Measurements from ENCODE around the gene BPIFB1.
A peak's percentile ranks its signal among the peaks of the same experiment; 100 is the strongest.

The BPIFB1 gene

DNA sequence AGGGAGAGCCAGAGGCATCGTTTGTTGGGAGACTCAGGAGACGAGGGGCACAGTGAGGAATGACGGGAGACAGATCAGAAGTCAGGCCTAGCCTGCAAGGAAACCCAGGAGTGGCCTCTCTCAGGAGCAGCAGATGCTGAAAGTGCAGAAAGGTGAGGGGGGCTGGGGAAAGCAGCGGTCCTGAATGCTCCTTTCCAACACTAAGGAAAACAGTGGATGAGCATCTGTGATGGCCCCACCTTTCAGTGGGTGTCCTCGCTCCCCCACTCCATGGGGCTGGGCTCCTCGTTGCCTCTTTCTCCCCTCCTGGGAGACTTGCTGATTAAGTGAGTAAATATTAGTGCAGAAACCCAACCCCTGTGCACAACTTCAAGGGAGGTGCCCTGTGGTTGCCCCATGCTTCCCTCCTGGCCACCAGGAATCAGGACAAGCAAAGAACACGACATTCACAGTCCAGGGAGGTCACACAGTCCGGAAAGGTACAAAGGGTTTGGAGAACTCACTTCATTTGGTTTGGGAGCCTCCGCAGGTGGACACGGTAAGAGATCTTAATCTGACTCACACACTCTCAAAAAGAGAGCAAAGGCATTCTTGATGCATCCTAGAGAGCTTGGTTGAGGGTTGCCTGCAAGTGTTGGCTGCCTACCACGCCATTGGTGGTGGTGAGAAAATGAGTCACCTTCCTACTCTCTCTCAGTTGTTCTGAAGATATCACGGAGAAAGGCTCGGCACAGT lies 9.7 kb upstream of the BPIFB1 start:
- peak; percentile 52 for DNase-seq

DNA sequence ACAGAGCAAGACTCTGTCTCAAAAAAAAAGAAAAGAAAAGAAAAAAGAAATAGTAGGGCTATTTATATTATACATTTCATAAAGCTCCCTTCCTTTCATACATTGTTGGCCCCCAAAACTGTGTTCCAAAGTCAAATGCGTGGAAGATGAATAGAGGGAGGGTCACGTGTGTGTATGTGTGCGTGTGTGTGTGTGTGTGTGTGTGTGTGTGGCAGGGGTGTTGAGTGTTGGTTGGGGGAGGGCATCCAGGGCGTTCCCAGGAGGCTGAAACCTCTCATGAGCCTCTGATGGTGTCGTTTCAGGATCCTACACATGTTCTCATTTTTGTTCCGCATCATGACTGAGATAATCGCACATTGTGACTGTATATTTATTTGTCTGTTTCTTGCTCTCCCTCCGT lies 7.8 kb upstream of the BPIFB1 start:
- no peak for DNase-seq

DNA sequence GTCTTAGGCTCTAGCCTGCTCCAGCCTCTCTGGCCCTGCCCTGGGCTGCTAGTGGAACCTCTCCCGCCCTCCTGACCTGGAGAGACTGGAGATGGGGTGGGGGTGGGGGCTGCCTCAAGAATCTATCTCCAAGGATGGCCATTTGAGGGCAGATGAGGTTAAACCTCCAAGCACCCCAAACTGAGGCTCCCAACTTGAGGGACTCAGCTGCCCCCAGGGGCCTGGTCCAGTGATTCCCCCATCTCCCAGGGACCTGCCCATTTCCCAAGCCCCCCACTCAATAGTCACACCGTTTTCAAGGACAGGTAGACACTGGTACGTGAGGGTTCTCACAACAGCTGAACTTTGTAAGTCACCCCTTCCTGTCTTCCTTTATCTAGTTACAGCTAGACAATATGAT lies 7.1 kb upstream of the BPIFB1 start:
- no peak for DNase-seq

DNA sequence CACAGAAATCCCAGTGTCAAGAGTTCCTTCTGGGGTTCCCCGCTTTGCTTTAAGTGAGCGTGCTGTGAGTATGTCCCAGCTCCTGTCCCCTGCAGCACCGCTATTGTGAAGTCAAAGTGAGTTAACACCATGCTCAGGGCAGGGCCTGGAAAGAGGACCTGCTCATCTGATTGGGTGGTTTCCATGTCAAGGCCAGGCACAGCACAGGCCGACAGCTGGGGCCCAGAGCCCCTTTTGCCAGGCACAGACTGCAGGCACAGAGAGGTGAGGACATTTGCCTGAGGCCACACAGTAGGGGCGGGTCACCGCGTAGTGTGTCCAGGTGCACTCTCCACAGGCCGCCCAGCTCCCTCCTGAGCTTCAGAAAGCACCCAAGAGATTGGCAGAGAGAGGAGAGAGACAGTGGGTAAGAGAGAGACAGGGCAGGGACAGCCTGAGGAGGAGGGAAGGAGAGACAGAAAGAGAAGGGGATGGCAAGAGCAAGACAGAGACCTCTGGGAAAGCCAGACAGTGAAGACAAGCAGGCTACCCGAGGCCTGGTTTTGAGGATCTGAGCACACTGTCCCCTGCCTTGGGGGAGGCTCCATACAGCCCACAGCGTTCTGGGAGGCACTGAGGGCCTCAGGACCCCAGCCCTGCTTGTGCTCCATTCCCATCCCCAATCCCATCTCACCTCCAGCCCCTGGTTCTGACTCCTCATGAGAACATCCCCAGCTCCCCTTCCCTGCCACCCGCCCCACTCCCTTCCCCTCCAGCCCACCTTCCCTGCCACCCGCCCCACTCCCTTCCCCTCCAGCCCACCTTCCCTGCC lies 6.5 kb upstream of the BPIFB1 start:
- peak; percentile 47 for DNase-seq

DNA sequence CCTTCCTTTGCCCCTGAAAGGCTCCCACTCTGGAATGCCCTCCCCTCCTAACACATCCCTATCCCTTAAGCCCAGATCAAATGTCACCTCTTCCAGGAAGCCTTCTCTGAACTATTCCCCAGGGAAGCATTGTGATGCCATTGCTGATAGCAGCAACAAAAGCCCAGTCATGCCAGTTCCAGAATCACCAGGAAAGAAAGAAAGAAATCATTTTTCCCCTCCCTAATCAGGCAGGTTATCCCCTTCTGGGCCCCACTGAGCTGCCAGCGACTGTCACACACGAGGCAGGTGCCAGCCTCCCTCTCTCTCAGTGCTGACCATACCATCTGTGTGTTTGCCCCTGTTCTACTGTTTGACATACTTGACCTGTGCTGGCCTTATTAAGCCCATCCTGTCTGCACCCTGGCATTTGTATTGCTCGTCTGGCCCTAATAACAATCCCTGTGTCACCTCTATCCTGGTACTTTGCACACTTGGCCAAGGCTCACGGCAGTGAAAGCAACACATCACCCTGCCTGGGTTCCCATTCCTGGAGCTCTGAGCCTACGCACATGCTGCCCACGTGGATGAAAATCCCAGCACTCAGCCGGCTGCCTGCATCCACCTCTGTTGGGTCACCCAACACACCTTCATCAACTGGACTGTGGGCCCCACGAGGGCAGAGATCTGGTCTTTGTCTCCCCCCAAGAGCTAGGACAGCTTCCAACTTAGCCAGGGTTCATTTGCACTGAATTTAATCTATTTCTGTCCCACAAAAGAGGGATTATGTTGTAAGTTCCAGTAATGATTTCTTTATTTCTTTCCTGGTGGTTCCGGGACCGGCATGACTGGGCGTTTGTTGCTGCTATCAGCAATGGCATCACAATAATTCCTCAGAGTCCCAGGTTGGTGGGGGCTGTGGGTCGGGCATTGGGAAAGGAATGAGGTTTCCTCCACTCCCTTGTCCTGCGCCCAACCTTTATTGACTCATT lies 5.3 kb upstream of the BPIFB1 start:
- DNase-seq: peak; percentile 11

DNA sequence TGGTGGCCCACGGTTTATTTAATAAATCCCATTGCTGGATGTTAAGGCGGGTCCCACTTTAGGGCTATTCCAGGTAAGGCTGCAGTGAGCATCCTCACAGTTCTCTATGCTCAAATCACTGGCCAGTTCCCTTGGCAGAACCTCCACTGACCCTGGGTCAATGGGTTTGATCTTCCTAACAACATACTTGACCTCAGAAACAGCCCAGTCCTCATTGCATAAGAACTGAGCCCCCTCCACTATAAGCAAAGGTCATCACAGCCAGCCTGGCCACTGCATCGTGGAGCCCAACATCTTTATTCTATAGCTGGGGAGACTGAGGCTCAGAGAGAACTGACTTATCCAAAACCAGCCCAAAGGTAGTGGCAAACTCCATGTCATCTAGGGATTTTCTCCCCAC lies 4.3 kb upstream of the BPIFB1 start:
- peak; percentile 3 for DNase-seq

DNA sequence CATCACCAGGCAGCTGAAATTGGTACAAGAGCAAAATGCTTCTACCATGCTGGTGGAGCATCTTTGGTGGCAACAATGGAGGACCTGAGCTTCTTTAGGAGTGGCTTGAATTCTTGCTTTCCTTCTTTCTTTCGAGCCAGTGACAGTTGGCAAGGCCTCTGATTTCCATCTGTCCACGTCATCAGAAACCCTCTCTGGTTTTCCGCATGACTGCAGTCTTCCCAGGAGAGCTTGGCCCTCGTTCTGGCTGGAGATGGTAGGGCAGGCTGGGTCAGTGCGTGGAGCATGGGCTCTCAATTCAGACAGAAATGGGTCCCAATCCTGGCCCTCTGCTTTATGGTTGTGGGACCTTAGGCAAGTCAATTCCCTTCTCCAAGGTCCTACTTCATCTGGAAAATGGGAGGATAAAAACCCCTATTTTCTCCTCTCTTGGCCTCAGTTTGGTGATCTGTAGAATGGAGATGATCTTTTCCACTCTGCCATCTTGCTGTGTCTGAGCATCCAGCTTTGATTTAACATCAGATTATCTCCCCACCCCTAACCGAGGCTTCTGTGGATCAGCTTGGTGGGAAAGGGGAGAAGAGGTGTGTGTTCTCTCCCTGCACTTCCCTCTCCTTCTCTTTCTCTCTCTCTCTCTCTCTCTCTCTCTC lies 3.6 kb upstream of the BPIFB1 start:
- DNase-seq: peak; percentile 28

DNA sequence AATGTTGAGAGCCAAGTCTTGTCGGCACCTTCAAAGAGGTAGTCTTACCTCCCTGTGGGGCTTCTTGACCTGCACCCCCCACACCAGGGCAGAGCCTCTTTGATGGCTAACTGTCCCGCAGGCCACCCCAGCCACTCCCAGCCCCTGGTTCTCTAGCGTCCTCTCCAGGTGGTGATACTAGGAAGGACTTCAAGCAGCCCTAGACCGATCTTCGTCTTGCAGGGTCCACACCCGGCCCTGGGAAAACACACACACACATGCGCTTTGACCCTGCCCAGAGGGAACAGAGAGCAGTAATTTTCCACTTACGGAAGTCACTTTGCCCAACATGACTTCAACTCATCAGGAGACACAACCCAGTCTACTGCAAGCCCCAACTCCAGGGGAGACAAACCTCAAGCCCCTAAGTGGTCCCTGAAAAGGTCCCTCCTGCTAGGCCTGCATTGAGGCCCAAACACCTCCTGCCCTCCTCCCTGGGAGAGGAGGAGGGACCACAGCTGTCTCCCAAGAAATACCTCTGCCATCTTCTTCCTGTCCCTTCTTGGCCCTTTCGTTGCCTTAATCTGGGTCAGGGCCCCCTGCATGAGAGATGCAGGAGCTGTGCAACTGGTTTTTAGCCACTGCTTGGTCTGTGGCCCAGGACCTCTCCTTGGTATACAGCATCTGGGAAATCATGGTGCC lies 2.9 kb upstream of the BPIFB1 start:
- no peak for DNase-seq

DNA sequence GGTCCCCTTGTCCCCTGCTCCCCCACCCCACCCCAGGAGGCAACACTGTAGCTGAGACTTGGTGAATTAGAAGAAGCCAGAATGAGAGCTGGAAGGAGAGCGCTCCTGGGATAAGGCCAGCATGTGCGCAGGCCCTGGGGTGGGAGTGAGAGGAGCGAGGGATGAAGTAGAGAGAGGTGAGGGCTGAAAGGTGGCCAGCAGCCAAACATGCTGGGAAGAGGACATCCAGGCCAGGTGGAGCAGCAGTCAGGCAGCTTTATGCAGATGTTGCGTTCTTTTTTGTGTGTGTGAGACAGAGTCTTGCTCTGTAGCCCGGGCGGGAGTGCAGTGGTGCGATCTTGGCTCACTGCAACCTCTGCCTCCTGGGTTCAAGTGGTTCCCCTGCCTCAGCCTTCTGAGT lies 2.2 kb upstream of the BPIFB1 start:
- DNase-seq: no peak

DNA sequence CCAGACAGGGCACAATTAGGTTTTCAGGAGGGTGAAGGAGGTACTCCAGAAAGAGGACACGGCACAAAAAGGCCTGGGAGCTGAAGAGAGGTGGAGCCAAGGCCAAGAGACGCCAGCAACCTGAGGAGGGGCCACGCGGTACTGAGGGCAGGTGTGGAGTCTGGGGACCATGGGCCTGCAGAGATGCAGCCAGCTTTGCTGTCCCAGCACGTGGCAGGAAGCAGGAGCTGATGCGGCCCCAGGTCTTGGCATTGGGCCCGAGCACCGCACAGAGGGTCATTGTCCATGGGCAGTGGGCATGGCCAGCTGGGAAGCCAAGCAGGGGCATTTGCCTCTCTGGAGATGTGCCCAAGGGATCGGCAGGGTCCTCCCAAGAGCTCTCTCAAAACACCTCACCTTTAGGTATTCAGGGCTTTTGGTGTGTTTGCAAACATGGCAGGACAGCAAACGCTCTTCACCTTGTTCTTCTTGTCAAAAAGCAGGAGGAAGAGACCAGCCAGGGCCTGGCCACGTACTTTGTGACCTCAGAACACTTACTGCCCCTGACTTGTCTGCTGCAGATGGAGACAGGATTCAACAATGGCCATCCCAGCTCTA lies 1.4 kb upstream of the BPIFB1 start:
- DNase-seq: no peak

DNA sequence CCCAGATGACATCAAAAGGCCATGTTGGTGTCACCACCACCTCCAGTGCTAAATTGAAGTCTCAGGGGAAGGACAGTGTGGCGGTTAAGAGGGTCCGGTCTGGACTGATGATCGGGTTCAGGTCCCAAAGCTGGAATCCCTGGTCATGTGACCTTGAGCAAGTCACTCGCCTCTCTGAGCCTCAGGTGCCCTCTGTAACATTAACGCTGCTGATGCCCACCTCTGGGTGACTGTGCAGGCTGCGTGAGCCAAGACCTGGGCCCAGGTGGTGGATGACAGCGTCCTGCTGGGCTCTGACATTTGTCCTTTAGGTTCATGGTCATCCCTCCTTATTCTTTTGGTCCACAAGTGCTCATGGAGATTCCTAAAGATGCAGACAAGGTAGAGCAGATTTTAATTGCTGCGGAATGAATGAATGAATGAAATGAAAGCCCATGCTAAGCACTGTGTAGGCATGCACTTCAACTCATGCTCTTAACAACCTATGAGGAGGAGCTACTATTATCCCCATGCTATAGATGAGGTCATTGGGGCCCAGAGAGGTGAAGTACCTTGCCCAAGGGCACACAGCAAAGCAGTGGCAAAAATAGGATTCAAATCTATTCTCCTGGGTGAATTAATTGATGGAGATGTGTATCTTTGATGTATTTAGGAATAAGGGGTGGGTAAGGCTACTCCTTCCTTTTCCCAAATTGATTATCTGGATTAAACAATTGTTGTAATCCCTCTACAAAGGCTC lies 649 bp upstream of the BPIFB1 start:
- DNase-seq: no peak

DNA sequence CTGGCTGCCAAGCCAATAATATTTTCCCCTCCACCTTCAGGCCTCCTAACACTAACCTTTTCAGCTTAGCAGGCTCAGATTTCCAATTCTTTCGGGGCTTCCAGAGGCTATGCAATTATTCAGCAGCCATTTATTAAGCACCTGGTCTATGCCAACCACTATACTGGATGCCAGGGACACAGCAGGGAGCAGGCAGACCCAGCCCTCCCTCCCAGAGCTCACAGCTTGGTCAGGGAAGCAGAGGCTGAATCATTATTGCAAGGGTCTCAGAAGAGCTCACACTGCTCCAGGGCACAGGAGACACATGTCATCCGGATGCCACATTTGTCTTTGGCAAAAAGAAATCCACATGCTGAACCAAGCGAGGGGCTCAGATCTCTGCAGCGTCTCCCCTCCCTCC lies 1.3 kb downstream of the BPIFB1 start:
- no peak for DNase-seq

DNA sequence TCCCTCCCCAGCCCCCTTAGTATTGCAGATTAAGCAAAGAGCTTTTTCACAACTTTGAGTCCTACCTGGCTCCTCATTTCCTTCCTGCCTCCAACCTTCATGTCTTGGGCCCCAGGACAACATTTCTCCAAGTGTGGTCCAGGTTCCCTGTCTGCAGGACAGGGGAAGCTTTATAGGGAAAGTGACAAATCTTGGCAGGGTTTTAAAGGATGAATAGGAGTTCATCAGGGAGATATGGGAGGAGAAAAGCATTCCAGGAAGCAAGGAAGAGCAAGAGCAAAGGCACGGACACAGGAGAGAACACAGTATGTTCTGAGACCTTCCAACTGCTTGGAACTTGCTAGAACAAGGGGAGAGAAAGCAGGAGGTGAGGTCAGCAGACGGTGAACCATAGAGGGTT lies 1.9 kb downstream of the BPIFB1 start:
- no peak for DNase-seq

DNA sequence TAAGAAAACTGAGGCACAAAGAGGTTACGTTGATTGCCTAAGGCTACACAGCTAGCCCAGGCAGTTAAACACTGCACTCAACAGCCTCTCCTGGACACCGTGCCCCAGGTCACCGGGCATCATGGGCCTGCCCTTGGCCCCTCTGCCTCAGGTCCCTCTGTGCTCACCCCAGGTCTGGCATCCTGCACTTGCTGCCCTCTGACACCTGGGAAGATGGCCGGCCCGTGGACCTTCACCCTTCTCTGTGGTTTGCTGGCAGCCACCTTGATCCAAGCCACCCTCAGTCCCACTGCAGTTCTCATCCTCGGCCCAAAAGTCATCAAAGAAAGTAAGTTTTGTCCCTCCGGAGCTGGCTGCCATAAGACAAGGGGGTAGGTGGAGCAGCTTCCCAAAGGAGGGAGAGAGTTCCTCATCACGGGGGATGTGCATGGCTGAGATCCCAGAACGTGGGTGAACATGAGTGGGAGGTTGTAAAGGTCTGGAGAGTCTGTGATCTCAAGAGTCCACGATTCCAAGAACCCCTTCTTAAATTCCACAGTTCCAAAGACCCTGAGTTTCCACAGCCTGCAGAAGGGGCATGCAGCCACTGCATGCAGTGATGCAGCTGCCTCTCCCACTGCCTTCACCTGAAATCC lies 3.0 kb downstream of the BPIFB1 start:
- no peak for DNase-seq

DNA sequence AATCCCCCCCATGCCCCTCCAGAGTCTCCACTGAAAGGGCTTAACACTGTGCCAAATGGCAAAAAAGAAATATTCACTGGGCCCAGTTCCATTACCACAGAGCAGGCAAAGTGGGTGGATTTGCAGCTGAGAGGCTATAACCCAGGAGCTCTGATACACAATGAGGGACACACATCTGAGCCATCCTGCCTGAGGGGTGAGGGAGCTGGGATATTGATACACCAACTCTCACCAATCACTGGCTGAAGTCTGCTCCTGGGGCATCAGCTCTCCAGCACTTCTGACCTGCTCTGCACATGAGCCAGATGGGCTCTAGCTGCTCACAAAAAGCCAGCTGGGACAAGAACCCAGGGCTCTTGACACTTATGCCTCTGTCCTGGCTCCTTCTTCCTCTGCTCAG lies 4.9 kb downstream of the BPIFB1 start:
- DNase-seq: no peak

DNA sequence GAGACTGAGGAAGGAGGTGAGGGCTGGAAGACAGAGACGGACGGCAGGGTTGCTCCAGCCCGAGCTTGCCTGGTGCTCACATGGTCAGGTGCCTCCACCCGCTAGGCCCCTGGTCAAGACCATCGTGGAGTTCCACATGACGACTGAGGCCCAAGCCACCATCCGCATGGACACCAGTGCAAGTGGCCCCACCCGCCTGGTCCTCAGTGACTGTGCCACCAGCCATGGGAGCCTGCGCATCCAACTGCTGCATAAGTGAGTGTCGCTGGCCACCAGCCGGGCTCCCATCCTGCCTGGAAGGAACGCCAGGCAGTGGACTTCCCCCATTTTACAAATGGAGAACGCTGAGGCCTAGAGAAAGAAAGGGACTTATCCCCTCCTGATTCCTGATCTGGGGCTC lies 7.8 kb downstream of the BPIFB1 start:
- DNase-seq: no peak

DNA sequence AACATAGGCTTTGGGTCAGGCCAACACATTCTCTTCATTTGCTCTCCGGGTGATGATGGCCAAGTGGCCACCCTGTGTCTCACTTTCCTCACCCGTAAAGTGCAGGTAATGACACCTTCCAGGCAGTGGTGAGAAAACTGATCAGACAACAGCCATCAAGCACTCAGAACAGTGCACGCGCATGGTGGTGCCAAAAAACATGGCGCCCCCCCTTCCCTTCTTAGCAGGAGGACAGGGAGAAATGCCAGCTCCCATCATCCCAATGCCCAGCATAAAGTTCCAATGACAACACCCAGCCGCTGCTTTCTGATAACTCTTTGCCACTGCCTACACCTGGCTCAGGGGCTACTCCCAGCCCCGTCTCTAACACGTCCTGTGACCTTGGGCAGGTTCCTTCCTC lies 8.4 kb downstream of the BPIFB1 start:
- no peak for DNase-seq

DNA sequence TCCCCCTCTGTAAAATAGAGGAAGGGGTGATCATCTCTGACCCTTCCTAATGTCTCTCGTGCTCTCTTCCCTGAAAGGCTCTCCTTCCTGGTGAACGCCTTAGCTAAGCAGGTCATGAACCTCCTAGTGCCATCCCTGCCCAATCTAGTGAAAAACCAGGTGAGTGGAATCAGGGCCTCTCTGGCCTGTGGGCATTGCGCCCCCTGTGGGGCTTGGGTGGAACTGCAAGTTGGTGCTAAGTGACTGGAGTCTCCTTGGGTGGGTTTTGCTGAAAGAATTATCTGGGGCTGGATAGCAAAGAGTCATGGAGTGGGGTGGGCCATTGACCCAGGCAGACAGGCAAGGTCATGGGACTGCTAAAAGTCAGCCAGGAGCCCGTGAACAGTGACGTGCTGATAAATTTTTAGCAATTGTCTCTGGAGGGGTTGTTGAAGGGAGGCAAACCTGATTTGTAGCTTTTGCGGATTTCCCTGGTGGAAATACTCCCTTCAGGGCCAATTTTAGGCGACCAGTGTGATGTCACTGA lies 8.9 kb downstream of the BPIFB1 start:
- peak; percentile 90 for DNase-seq

DNA sequence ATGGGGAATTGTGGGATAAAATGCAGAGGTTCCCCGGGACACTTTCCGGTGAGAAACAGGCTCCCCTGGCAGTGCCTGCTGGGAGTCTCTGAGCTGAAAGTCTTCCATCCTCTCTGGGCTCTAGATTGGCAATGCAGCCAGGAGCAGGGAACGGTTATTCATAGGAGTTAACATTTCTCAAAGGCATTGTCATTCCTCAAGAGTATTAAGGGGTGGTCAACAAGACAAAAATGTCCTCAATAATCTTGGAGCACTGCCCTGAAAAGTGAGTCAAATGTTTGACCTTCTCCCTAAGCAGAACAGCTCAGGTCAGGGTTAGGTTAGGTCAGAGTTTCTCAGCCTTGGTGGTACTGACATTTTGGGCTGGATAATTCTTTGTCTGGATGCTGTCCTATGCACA lies 13.2 kb downstream of the BPIFB1 start:
- DNase-seq: no peak

DNA sequence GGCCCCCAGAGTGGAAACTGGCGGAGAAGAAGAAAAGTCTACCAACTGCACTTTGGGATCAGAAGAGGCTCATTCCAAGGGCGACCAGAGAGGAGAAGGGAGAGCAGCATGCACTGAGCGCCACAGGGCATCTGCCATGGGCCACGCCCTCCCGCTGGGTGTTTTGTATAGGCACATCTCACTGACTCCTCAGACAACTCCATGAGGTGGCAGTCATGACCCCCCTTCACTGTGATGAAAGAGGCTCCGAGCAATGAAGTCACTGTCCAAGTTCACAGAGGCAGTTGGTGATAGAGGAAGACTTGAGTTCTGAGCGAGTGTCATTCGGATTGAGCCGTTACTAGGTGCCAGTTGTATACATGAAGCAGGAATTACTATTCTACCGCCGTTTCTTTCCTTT lies 15.4 kb downstream of the BPIFB1 start:
- no peak for DNase-seq
